SK-N-SH treated with all-trans-retinoic acid at 6 μM for 48 hours (cell line): ENCODE data around the gene RBM6.

Experiments
- ARNTL ChIP-seq: fragments of 450-650 bp; formaldehyde crosslinking; IDR thresholded peaks from 2 replicates; pipeline ENCODE4 v1.5.0; 2020; ENCODE audit warnings: low read depth, mild to moderate bottlenecking, moderate library complexity, borderline replicate concordance
- SNAI2 ChIP-seq: fragments of 250-450 bp; sonication (Bioruptor Pico); IDR thresholded peaks from 2 replicates; pipeline ENCODE4 v1.5.0; 2020; ENCODE audit warnings: mild to moderate bottlenecking, moderate library complexity

DNA sequence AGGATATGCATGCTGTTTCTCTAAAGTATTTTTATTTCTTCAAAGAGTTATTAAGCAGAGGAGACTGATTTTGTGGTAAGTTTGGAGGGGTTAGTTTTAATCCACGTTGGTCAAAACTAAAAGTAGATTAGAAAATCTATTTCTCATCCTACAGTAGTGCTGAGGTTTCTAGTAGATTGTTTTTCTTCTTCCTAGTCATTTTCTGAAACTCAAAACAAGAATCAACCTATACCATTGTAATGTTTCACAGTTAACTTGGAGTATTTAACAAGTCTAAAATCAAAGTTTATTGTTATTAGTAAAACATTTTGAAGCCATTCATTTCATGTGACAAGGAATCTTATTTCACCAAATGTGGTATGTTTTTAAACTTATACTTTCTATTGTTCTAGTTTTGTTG is 57.9 kb downstream of the RBM6 start:
- no peak for TF ChIP-seq ARNTL (CRISPR knock-in tag)
- no peak for TF ChIP-seq SNAI2
